ENCODE data around the gene HENMT1.

DNA sequence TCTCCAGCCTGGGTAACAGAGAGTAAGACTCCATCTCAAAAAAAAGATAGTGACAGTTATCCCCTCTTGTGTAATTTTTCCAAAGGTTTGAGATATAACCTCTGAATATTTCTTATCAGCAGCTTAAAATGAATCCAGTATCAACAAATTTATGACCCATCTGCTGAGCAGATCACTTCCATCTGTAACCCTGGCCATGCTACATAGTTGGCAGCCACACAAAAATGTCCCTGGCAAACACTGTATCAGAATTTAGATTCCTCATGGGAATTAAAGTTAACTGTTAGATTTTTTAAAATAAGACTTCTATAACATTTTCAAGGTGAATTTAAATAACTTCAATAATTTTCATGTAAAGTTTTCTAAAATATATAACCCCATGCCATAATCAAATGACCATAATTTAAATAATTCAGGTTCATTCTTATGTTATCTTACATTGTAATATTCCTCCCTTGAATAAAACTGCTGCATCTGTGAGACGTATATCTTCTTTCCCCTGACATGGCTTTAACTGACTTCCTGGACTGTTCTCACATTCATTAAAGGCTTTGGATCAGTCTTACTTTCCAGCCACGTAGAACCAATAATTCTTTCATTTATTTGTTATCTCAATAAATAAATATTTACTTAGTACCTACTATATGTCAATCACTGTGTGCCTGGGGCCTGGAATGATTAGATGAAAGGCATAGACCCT, 25.9 kb upstream of the HENMT1 start:
- TF ChIP-seq POLR2A (IDR thresholded peaks at IDR 0.05; ENCODE audit: low read depth, low read length) (no peak), POLR2AphosphoS5 (IDR thresholded peaks at IDR 0.05; ENCODE audit: low read depth, low read length) (no peak)
